ENCODE results near the gene BTNL9. TPM values are rescaled to one million over a fixed set of nuclear protein-coding genes. Genes with fewer than 3 reads are reported as not detected.
"Not testable (repeated sequence)": the region's sequence is repeated elsewhere in the genome, so short reads cannot be mapped to it uniquely, and the experiment has no call there.

Gene BTNL9
- polyA plus RNA-seq (ENCODE audit: insufficient read length in 4 of 4), result 10 to 100 TPM in 1 of 4 donors, 1 to 10 TPM in 3; 7.0 to 12.1 (median 8.0) TPM

DNA sequence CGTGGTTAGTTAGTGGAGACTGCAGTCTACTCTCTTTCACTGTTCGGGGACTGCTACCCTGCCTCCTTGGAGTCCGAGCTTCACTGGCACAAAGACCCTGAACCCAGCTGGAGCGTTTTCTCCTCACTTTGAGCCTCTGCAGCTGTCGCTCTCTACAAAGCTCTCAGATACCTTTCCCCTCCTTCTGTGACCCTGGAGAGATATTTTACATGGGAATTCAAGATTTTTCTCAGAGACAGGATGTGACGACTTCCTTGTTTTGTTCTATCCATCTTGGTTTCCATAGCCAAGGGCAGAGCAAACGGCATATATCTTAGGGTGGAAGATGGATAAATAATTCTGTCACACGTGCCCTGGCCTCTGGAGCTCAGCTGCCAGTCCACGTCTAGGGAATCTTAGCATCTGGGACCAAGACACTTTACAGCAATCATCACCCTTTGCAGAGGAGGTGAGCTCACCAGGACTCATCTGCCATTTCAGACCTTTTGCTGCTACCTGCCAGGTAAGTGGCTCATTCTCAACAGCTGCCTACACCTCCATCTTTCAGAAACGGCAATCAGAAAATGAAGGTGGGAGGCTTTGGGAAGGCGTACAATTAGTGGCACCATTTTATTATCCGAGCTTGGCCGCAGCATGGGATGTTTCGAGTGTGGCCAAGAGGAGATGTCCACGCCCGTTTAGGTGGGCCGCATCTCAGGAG lies at the start of gene BTNL9:
TSS of gene BTNL9 (plus strand) at position 336 of the 700 bp plus-strand sequence. CDS start 5,224 bp downstream, outside the sequence.
- peak in 1 of 4 donors; percentile 22 for DNase-seq (ENCODE audit: low read depth in 4 of 4, low spot score in 3 of 4)

DNA sequence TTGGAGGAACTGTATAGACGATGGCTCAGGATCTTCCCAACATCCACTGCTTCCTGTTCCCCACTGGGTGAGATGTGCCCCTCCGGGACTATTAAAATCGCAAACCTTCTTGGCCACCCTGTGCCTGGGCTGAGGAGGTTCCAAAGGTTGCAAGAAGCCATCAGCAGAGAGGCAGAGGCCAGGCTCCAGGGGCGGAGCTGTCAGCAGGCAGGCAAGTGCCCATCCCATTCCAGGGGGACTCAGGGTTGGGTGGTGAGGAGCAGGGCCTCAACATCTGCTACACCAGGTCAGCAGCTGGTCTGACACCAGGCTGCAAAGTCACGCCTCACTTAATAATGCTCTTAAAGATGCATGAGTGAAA lies 49.2 kb upstream of the BTNL9 start:
- no peak for DNase-seq (ENCODE audit: low read depth in 4 of 4, low spot score in 3 of 4)

DNA sequence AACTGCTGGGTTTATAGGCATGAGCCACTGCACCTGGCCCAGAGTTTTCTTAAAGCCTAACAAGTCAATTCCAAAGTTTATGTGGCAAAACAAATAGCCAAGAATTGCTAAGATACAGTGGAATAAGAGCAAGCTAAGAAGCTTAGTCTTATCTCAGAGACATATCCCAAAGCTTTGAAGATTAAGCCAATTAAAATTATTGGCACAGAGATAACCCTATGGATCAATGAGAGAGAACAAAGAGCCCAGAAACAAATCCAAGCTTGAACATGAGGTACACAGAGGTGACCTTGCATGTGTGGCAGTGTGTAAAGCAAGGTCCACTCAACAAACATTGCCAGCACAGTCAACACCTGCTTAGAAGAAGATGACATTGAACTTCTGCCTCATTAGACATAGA lies 38.1 kb upstream of the BTNL9 start:
- no peak for DNase-seq (ENCODE audit: low read depth in 4 of 4, low spot score in 3 of 4)

DNA sequence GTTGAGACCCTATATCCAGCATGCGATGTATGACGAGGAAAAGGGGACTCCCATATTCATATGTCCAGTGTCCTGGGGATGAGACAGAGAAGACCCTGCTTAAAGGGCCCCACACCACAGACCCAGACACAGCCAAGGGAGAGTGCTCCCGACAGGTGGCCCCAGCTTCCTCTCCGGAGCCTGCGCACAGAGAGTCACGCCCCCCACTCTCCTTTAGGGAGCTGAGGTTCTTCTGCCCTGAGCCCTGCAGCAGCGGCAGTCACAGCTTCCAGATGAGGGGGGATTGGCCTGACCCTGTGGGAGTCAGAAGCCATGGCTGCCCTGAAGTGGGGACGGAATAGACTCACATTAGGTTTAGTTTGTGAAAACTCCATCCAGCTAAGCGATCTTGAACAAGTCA lies 34.3 kb upstream of the BTNL9 start:
- DNase-seq (ENCODE audit: low read depth in 4 of 4, low spot score in 3 of 4), result no peak

DNA sequence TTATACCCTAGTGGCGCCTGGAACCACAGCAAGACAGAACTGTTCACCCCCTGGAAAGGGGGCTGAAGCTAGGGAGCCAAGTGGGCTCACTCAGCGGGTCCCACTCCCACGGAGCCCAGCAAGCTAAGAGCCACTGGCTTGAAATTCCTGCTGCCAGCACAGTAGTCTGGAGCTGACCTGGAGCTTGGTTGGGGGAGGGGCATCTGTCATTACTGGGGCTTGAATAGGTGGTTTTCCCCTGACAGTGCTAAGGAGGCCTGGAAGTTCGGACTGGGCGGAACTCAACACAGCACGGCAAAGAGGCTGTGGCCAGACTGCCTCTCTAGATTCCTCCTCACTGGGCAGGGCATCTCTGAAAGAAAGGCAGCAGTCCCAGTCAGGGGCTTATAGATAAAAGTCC lies 31.9 kb upstream of the BTNL9 start:
- DNase-seq (ENCODE audit: low read depth in 4 of 4, low spot score in 3 of 4), result no peak

DNA sequence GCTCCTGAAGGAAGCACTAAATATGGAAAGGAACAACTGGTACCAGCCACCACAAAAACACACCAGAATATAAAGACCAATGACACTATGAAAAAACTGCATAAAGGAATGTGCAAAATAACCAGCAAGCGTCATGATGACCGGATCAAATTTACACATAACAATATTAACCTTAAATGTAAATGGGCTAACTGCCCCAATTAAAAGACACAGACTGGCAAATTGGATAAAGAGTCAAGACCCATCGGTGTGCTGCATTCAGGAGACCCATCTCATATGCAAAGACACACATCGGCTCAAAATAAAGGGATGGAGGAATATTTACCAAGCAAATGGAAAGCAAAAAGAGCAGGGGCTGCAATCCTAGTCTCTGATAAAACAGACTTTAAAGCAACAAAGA lies 30.0 kb upstream of the BTNL9 start:
- not testable (repeated sequence) for DNase-seq (ENCODE audit: low read depth in 4 of 4, low spot score in 3 of 4)

DNA sequence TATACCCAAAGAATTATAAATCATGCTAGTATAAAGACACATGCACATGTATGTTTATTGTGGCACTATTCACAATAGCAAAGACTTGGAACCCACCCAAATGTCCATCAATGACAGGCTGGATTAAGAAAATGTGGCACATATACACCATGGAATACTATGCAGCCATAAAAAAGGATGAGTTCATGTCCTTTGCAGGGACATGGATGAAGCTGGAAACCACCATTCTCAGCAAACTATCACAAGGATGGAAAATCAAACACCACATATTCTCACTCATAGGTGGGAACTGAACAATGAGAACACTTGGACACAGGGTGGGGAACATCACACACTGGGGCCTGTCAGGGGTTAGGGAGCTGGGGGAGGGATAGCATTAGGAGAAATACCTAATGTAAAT lies 25.4 kb upstream of the BTNL9 start:
- not testable (repeated sequence) for DNase-seq (ENCODE audit: low read depth in 4 of 4, low spot score in 3 of 4)

DNA sequence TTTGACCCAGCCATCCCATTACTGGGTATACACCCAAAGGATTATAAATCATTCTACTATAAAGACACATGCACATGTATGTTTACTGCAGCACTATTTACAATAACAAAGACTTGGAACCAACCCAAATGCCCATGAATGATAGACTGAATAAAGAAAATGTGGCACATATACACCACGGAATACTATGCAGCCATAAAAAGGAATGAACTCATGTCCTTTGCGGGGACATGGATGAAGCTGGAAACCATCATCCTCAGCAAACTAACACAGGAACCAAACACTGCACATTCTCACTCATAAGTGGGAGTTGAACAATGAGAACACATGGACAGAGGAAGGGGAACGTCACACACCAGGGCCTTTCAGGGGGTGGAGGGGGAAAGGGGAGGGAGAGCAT lies 22.6 kb upstream of the BTNL9 start:
- not testable (repeated sequence) for DNase-seq (ENCODE audit: low read depth in 4 of 4, low spot score in 3 of 4)

DNA sequence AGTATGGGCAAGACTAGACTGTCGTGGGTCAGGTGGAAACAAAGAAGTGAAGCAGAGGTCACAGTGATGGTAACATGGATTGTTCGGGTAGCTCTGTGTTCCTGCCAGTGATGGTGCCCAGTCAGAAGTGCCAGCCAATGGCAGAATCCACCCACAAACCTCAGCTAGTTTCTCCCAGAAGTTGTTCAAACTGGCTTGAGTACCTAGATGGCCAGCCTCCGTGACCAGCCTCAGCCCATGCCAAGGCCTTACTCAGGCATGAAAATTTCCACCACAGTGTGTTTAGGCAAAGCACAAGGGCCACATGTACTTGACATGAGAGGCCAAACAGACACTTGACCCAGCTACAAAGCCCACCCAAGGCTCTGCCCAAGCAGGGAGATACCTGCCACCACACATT lies 19.4 kb upstream of the BTNL9 start:
- DNase-seq (ENCODE audit: low read depth in 4 of 4, low spot score in 3 of 4), result no peak

DNA sequence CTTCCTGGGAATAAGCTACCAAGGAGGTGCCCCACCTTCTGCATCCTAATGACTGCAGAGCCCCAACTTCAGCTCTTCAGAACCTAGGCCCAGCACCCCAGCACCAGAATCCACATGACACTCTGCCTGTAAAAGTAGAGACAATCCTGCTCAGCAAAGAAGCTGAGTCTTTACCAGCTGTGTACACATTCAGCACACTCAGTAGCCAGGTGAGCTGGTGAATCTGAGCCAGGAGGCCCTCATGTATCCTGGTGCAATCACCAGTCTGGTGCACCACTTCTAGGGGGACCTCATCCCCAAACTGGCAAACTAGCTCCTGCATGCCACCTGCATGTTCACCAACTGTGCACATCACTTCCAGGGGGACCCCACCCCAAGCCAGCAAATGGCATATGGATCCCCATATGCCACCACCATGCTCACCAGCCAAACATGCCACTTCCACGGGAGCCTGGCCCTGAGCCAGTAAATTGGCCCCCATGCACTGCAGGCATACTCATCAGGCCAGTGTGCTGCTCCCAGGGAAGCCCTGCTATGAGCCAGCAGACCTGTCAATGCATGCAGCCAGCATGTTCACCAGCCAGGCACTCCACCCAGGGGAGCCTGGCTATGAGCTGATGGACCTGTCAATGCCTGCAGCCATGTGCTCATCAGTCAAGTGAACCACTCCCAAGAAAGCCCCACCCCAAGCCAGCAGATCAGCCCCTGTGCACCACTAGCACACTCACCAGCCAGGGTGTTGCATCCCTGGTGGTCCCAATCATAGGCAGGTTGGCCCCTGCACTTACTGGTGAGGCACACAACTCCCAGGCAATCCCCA lies 15.6 kb upstream of the BTNL9 start:
- DNase-seq (ENCODE audit: low read depth in 4 of 4, low spot score in 3 of 4), result no peak

DNA sequence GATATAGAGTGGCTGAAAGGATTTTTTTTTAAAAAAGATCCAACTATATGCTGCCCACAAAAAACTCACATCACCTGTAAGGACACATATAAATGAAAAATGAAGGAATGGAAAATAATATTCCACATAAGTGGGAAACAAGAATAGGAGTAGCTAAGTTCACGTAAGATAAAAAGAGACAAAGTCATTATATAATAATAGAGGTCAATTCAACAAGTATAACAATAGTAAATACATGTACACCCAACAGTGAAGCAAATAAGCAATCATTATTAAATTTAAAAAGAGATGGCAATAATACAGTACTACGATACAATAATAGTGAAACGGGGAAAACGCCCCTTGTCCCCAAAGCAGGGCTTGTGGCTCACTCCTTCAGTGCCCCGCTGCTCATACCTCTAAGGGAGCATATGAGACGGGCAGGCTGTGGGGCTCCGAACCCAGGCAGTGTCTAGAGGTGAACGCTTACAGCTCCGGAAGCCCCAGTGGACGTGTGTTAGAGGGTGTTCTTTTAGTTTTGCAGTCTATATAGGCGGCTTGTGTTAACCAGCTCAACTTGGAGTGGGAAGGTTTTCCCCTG lies 12.5 kb upstream of the BTNL9 start:
- DNase-seq (ENCODE audit: low read depth in 4 of 4, low spot score in 3 of 4), result no peak

DNA sequence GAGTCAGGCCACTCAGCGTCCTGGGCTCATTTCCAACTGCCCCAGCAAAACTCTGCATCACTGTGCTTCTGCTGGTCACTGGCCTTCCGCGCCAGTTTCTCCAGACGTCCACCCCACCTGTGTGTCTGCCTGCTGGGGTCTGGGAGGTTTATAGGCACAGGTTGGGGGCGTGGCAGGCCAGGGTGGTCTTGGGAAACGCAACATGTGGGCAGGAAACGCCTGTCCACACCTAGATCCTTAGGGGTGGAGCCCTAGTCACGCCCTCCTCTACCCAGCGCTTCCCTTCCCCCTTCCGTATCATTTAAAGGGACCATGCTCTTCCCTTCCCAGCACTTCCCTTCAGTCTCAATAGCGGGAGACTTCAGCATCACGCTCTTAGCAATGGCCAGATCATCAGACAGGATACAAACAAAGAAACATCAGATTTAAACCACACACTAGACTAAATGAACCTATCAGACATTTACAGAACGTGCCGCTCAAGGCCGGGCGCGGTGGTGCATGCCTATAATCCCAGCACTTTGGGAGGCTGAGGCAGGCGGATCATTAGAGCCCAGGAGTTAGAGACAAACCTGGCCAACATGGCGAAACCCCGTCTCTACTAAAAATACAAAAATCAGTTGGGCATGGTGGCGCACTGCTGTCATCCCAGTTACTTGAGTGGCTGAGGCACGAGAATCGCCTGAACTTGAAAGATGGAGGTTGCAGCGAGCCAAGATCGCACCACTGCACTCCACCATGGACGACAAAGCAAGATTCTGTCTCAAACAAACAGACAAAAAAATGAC lies 11.8 kb upstream of the BTNL9 start:
- DNase-seq (ENCODE audit: low read depth in 4 of 4, low spot score in 3 of 4), result no peak

DNA sequence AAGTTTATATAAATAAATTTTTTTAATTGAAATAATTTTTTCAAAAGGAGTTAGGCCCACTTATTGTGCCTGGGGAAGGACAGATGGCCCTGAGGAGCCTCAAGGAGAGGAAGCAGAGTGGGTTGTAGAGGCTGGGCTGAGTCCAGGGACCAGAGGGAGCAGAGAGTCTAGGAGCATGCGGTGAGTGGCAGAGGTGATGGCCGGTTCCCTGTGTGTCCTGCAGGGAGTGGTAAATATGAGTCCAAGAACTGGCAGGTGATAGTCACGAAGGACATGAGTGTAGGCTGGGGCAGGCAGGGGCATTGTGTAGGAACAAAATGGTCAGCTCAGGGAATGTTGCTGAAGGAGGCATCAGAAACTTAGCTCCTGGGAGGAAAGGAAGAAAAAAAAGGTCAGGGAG lies 8.3 kb upstream of the BTNL9 start:
- DNase-seq (ENCODE audit: low read depth in 4 of 4, low spot score in 3 of 4), result no peak

DNA sequence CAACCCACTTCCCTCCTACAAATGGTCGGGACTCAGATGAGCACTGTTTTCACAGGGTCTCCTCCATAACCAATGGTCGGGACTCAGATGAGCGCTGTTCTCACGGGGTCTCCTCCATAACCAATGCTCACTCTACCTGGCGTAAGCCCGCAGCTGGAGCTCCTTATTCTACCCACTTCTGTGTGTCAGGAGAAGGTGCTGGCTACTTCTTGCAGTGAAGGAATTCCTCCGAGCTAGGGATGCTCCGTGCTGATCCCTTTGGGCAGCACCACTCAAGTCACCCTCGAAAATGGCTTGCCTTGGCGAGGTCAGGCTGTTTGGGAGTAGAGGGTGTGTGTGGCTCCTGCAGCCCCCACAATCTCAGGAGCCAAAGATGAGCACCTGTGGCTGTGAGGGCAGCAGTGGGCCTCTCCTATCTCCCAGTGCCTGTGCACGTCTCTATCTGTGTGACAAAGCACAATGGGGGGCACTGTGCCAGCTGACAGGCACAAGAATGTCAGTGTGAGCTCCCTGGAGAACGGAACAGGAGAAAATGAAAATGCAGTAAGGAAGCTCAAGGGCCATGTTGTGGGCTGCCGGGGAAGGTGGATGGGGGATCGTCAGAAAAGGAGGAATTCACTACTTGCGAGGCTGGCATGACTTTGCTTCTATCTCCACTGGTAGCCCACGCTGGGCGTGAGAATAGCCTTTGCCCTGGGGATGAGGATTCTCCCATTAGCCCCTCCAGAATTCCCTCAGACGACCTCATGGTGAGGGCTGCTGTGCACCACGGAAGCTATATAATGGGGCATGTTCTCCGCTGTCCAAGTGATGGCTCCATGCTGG lies 3.9 kb upstream of the BTNL9 start:
- DNase-seq (ENCODE audit: low read depth in 4 of 4, low spot score in 3 of 4), result no peak

DNA sequence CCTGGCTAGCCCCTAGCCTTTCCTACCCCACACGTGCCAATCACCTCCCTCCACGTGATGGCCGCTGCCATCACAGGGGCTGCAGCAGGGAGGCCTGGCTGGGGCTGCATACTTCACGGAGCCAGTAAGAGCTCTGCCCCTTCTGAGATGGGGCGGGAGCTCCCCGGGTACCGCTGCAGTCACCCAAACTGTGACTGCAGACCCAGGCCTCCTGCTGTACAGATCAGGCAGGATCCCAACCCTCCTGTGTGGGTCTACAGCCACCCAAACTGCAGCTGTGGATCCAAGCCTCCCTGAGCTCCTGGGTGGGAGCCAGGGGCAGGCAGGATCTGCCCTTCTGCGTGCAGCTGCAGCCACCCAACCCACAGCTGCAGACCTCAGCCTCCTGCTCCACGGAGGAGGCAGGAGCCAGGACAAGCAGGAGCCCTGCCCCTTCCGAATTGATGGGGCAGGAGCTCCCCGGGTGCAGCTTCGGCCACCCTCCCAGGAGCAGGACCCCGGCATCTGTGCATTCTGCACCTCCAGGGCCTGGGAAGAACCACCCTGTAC lies 3.2 kb upstream of the BTNL9 start:
- DNase-seq (ENCODE audit: low read depth in 4 of 4, low spot score in 3 of 4), result no peak

DNA sequence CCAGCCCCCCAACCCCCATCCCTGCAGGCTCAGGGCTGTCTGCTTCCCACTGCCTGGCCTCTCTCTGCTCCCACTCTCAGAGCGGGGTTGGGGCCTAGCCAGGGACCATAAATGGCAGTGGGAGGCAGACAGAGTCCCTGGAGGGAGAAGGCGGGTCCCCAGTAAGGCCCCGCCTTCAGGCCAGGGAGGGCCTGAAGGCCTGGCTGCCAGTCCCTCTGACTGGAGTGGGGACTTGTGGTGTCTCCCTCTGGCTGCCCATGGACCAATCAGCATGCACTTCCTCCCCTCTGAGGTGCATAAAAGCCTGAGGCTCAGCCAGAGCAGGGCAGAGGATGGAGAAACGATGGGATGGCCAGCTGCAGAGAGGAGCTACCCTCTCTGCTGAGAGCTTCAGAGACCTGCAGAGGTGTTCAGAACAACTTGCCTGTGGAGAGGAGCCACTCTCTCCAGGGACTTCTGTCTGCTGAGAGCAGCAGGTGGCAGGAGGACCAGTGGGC lies 2.7 kb upstream of the BTNL9 start:
- DNase-seq (ENCODE audit: low read depth in 4 of 4, low spot score in 3 of 4), result no peak

DNA sequence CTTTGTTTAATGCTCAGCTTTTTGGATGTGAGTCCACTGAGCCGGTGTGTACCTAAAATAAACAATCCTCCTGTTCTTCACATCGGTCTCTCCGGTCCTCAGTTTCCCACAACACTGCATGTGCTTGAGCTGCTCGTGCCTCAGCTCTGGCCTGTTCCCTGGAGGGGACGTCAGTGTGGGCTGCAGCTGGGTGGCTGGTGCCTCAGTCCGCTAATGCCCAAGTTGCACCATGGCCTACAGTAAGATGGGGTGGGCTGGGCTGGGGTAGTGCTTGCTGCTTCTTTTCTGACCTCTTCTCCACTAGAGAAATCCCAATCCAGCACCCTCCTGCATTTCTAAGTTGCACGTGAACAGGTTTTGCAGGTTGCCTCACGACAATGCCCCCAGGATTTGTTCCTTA lies 595 bp upstream of the BTNL9 start:
- no peak for DNase-seq (ENCODE audit: low read depth in 4 of 4, low spot score in 3 of 4)

DNA sequence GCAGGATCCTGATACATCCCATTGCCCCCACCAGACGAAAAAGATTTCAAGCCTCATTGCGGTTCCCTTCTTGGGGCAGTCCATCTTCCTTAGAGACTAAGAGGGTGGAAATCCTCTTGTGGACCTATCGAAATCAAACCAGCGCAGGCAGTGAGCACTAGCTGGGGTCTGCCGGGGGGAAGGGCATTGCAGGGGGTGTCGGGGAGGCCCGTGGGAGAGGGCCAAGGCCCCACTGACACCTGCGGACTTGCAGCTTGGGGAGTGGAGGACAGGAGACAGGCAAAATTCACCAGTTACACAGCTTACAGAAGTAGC lies 522 bp downstream of the BTNL9 start:
- DNase-seq (ENCODE audit: low read depth in 4 of 4, low spot score in 3 of 4), result no peak

DNA sequence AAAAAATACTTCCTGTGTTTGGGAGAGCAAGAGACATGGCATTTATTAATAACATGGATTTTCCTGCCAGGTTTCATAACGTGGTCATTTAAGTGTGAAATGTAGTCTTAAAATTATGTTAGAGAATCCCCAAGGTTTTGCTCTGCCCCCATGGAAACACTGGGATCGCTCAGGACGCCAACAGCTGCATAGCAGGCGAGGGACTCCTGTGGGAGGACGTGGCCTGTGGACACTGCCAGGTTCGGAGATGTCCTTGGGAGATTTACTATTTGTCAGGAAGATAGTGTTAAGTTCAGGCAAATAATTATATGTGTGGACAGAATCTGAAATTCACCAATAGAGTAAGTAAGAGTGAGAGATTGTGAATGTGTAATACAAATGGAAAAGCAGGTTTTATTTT lies 977 bp downstream of the BTNL9 start:
- DNase-seq (ENCODE audit: low read depth in 4 of 4, low spot score in 3 of 4), result no peak

Data from right renal pelvis (tissue), 4 donors.